IMR-90 (cell line): Measurements from ENCODE around the gene ACADM. TPM values are rescaled to one million over a fixed set of nuclear protein-coding genes. Genes with fewer than 3 reads are reported as not detected.
"Not testable (repeated sequence)": the region's sequence is repeated elsewhere in the genome, so short reads cannot be mapped to it uniquely, and the experiment has no call there.

Experiments
- ATAC-seq: fragments of 200-7000 bp; cut with Tn5 transposase; 2 replicates; pipeline ENCODE4 v1.9.1; 2020; ENCODE audit warnings: low read depth, mild to moderate bottlenecking, moderate library complexity
- BruUV-seq: library from RNA; stranded (reverse); fragments of 400-500 nt; replicated peaks from 2 replicates; lab custom pipeline; 2021; lab: Mats Ljungman, UMichigan
- CTCF ChIA-PET: fragments of 300-600 bp; formaldehyde crosslinking; extraction: SDS; loops from one replicate; lab custom pipeline; 2021; ENCODE audit warnings: antibody characterized with exemption; lab: Yijun Ruan, JAX
- POLR2A ChIA-PET: fragments of 300-600 bp; sonication (Branson Sonifier 250); formaldehyde crosslinking; loops from one replicate; lab custom pipeline; 2022; ENCODE audit warnings: antibody characterized with exemption; ENCODE audit not compliant: unreplicated experiment; lab: Charles Lee
- DNase-seq: peaks from one replicate; pipeline ENCODE4 v3.0.0; 2013
- H2AFZ ChIP-seq: replicated peaks from 2 replicates; pipeline ENCODE3; 2013; ENCODE audit warnings: low read length, mild to moderate bottlenecking; ENCODE audit not compliant: poor library complexity
- H2AK5ac ChIP-seq: 2 replicates; pipeline ENCODE4 v1.6.1; 2013; ENCODE audit warnings: low read depth, low read length, inconsistent platforms
- H2AK9ac ChIP-seq: replicated peaks from 2 replicates; pipeline ENCODE3; 2013; ENCODE audit warnings: mild to moderate bottlenecking, low read depth, low read length, moderate library complexity; ENCODE audit not compliant: poor library complexity
- H2BK120ac ChIP-seq: 2 replicates; pipeline ENCODE4 v1.6.1; 2013; ENCODE audit warnings: low read depth, low read length, inconsistent platforms
- H2BK15ac ChIP-seq: 3 replicates; pipeline ENCODE4 v1.6.1; 2013; ENCODE audit warnings: low read depth, low read length, inconsistent platforms
- H2BK20ac ChIP-seq: 2 replicates; pipeline ENCODE4 v1.6.1; 2013; ENCODE audit warnings: low read depth, mild to moderate bottlenecking, inconsistent platforms, low read length, moderate library complexity
- H2BK5ac ChIP-seq: 2 replicates; pipeline ENCODE4 v1.6.1; 2013; ENCODE audit warnings: mild to moderate bottlenecking, low read depth, low read length, inconsistent platforms; ENCODE audit not compliant: poor library complexity, severe bottlenecking
- H3K14ac ChIP-seq: replicated peaks from 2 replicates; pipeline ENCODE4 v1.6.1; 2013; ENCODE audit warnings: low read depth, low read length, inconsistent platforms
- H3K18ac ChIP-seq: 2 replicates; pipeline ENCODE4 v1.6.1; 2013; ENCODE audit warnings: low read depth, low read length, control low read depth
- H3K23ac ChIP-seq: 2 replicates; pipeline ENCODE4 v1.6.1; 2013; ENCODE audit warnings: low read depth, low read length, inconsistent platforms
- H3K27ac ChIP-seq: 2 replicates; pipeline ENCODE4 v1.5.1; 2013; ENCODE audit warnings: mild to moderate bottlenecking, control low read depth, low read length; ENCODE audit not compliant: insufficient read depth
- H3K27me3 ChIP-seq: 2 replicates; pipeline ENCODE4 v1.6.1; 2013; ENCODE audit warnings: low read length; ENCODE audit not compliant: control insufficient read depth, insufficient read depth
- H3K36me3 ChIP-seq: 2 replicates; pipeline ENCODE4 v1.6.1; 2013; ENCODE audit warnings: low read length, mixed read lengths; ENCODE audit not compliant: control insufficient read depth, insufficient read depth
- H3K4ac ChIP-seq: 2 replicates; pipeline ENCODE4 v1.6.1; 2013; ENCODE audit warnings: low read depth, low read length, inconsistent platforms
- H3K4me1 ChIP-seq: 2 replicates; pipeline ENCODE4 v1.6.1; 2013; ENCODE audit warnings: low read length, mixed read lengths; ENCODE audit not compliant: control insufficient read depth, insufficient read depth
- H3K4me2 ChIP-seq: 2 replicates; pipeline ENCODE4 v1.6.1; 2013; ENCODE audit warnings: low read depth, mild to moderate bottlenecking, control low read depth, low read length, moderate library complexity
- H3K4me3 ChIP-seq: 2 replicates; pipeline ENCODE4 v1.5.1; 2013; ENCODE audit warnings: low read depth, mild to moderate bottlenecking, control low read depth, low read length, moderate library complexity; ENCODE audit not compliant: insufficient read depth
- H3K56ac ChIP-seq: 2 replicates; pipeline ENCODE4 v1.6.1; 2013; ENCODE audit warnings: low read length, inconsistent platforms; ENCODE audit not compliant: insufficient read depth; ENCODE audit errors: extremely low read depth
- H3K79me1 ChIP-seq, 2 experiments: 2 replicates each; pipeline ENCODE4 v1.6.1; 2013; ENCODE audit warnings: low read length in 2 of 2, inconsistent platforms in 1 of 2, low read depth in 1 of 2
- H3K9ac ChIP-seq: 2 replicates; pipeline ENCODE4 v1.6.1; 2013; ENCODE audit warnings: low read depth, low read length, control low read depth
- H3K9me1 ChIP-seq: 2 replicates; pipeline ENCODE4 v1.6.1; 2013; ENCODE audit warnings: low read length, inconsistent platforms; ENCODE audit not compliant: insufficient read depth
- H3K9me3 ChIP-seq: 2 replicates; pipeline ENCODE4 v1.6.1; 2013; ENCODE audit warnings: low read length; ENCODE audit not compliant: control insufficient read depth, insufficient read depth
- H4K20me1 ChIP-seq: 2 replicates; pipeline ENCODE4 v1.6.1; 2013; ENCODE audit warnings: low read length, inconsistent platforms; ENCODE audit not compliant: insufficient read depth
- H4K5ac ChIP-seq: 2 replicates; pipeline ENCODE4 v1.6.1; 2013; ENCODE audit warnings: mild to moderate bottlenecking, low read depth, low read length, control low read depth
- H4K8ac ChIP-seq, 2 experiments: 2 replicates each; pipeline ENCODE4 v1.6.1; 2013; ENCODE audit warnings: low read depth in 2 of 2, low read length in 2 of 2, control low read depth in 1 of 2, inconsistent platforms in 1 of 2
- H4K91ac ChIP-seq: 2 replicates; pipeline ENCODE4 v1.6.1; 2013; ENCODE audit warnings: low read depth, low read length, inconsistent platforms; ENCODE audit not compliant: insufficient read depth
- WGBS, 2 experiments: methylation state at CpG; one replicate each; pipeline versions ENCODE4 v1.1.5 to v1.1.7; 2013; ENCODE audit warnings: missing lambda C conversion rate in 2 of 2; ENCODE audit not compliant: insufficient read length in 1 of 2; ENCODE audit errors: extremely low coverage in 2 of 2; 5-methylcytosine and 5-hydroxymethylcytosine counted together
- dilution Hi-C: fragments of 300-500 bp; cut with HindIII; formaldehyde crosslinking; loops from one replicate; pipeline ENCODE4 v1.14.3; 2018; ENCODE audit warnings: low sequenced_read_pairs; ENCODE audit not compliant: unreplicated experiment
- in situ Hi-C: fragments of 300-500 bp; cut with MboI; formaldehyde crosslinking; loops from 3 replicates; pipeline ENCODE4 v1.14.3; 2019; ENCODE audit warnings: low sequenced_read_pairs, inconsistent platforms, mixed read lengths
- intact Hi-C: fragments of 100-400 bp; cut with micrococcal nuclease; formaldehyde crosslinking; loops from 2 replicates; pipeline ENCODE4 v1.10.0; 2022
- polyA plus RNA-seq, 3 experiments: library from polyadenylated mRNA; depleted of rRNA; stranded (reverse); fragments of >200 nt; gene quantifications; 2 replicates each; pipeline ENCODE4 v1.2.3, GENCODE V29; 2012; ENCODE audit warnings: low replicate concordance in 1 of 3
- total RNA-seq: library from RNA; depleted of rRNA; stranded (reverse); fragments of >200 nt; gene quantifications from 2 replicates; pipeline ENCODE4 v1.2.3, GENCODE V29; 2012

The ACADM gene
- total and polyA plus RNA-seq, 2 of the 4 experiments (the other 2 are of a cell fraction), result 8.6 to 18.5 TPM

GRCh38 chr1:75722246-75722645 is 2.3 kb upstream of the ACADM start:
- H3K9ac ChIP-seq, H2BK15ac ChIP-seq, H3K36me3 ChIP-seq, H3K9me3 ChIP-seq, H3K4me3 ChIP-seq, H2BK5ac ChIP-seq, H3K18ac ChIP-seq, H2BK120ac ChIP-seq, H3K4ac ChIP-seq, H3K9me1 ChIP-seq, H4K5ac ChIP-seq, H3K27ac ChIP-seq, DNase-seq, H3K27me3 ChIP-seq, H3K56ac ChIP-seq, H2AFZ ChIP-seq, H3K14ac ChIP-seq, H2AK9ac ChIP-seq, POLR2A ChIA-PET, ATAC-seq, H3K4me1 ChIP-seq, intact Hi-C loops, CTCF ChIA-PET, H2AK5ac ChIP-seq, dilution Hi-C loops, H3K23ac ChIP-seq, BruUV-seq, H4K91ac ChIP-seq, H2BK20ac ChIP-seq, H4K8ac ChIP-seq, H3K4me2 ChIP-seq, H4K20me1 ChIP-seq: not testable (repeated sequence)
- in situ Hi-C loops, result loop anchor here (10.0 kb wide), 1 partner anchor 63 kb away; the partner anchor contains the start of gene RABGGTB
- H3K79me1 ChIP-seq, result peaks cover 4 to 19% of the 10 kb centered on the region in 2 experiments; a peak in 3 of 4 replicates
- WGBS, 2 experiments, result no CpG with 5 or more reads among the region's 8 CpGs
